T-cell (primary cell): Measurements from ENCODE around the gene DLD. TPM values are rescaled to one million over a fixed set of nuclear protein-coding genes. Genes with fewer than 3 reads are reported as not detected.
"Not testable (repeated sequence)": the region's sequence is repeated elsewhere in the genome, so short reads cannot be mapped to it uniquely, and the experiment has no call there.

Experiments
- ATAC-seq, 4 experiments: fragments of 200-7000 bp in 3 of 4; fragments of 150-1000 bp in 1 of 4; cut with Tn5 transposase; replicated peaks in 1 of 4; 1 replicate in 3 of 4; 2 replicates in 1 of 4; pipeline ENCODE4 v1.10.0; 2021; ENCODE audit warnings: moderate library complexity in 3 of 4, mild to moderate bottlenecking in 2 of 4, moderate number of reproducible peaks in 1 of 4
- CTCF ChIA-PET, 2 donors: fragments of 300-600 bp; sonication (Branson Sonifier 250); formaldehyde crosslinking; loops; one replicate each; lab custom pipeline; 2022; ENCODE audit warnings: antibody characterized with exemption in 2 of 2; lab: Charles Lee
- POLR2A ChIA-PET, 2 donors: fragments of 300-600 bp; sonication (Branson Sonifier 250); formaldehyde crosslinking; loops; one replicate each; lab custom pipeline; 2022; ENCODE audit warnings: antibody characterized with exemption in 2 of 2; lab: Charles Lee
- DNase-seq, 35 experiments: peaks; one replicate each; pipeline versions ENCODE4 v3.0.0 to v3.0.0-alpha.2; 2013 to 2023
- H3K27ac ChIP-seq: one replicate; pipeline ENCODE4 v1.5.1; 2013; ENCODE audit warnings: low read length
- H3K27me3 ChIP-seq, 2 experiments: replicated peaks in 1 of 2; 1 replicate in 1 of 2; 2 replicates in 1 of 2; pipeline versions ENCODE4 v1.6.1 to v1.7.0; 2013; ENCODE audit warnings: low read length in 1 of 2, mixed read lengths in 1 of 2; ENCODE audit not compliant: control insufficient read depth in 2 of 2, insufficient read depth in 2 of 2; ENCODE audit errors: extremely low read depth in 1 of 2
- H3K36me3 ChIP-seq, 2 donors: 1 replicate in 1 of 2; 2 replicates in 1 of 2; pipeline versions ENCODE4 v1.6.1 to v1.7.0; 2013; ENCODE audit warnings: low read length in 1 of 2; ENCODE audit not compliant: control insufficient read depth in 2 of 2, insufficient read depth in 1 of 2; ENCODE audit errors: extremely low read depth in 1 of 2
- H3K4me1 ChIP-seq, 2 experiments: 1 replicate in 1 of 2; 2 replicates in 1 of 2; pipeline versions ENCODE4 v1.6.1 to v1.7.0; 2013; ENCODE audit warnings: low read length in 2 of 2, mixed read lengths in 1 of 2; ENCODE audit not compliant: insufficient read depth in 2 of 2, control insufficient read depth in 1 of 2; ENCODE audit errors: extremely low read depth in 1 of 2
- H3K4me3 ChIP-seq, 2 donors: 1 replicate in 1 of 2; 2 replicates in 1 of 2; pipeline versions ENCODE4 v1.5.1 to v1.7.0; 2013; ENCODE audit warnings: mild to moderate bottlenecking in 2 of 2, low read length in 1 of 2, moderate library complexity in 1 of 2; ENCODE audit not compliant: control insufficient read depth in 1 of 2; ENCODE audit errors: extremely low read depth in 1 of 2
- H3K9me3 ChIP-seq: 2 replicates; pipeline ENCODE4 v1.7.0; 2013
- H3K27ac Mint-ChIP-seq, 2 donors: one replicate each; pipeline ENCODE4 v1.8.0; 2020 to 2021; ENCODE audit warnings: mild to moderate bottlenecking in 2 of 2, mixed read lengths in 2 of 2
- H3K27me3 Mint-ChIP-seq, 2 donors: one replicate each; pipeline ENCODE4 v1.8.0; 2021 to 2022; ENCODE audit warnings: mixed read lengths in 2 of 2
- H3K36me3 Mint-ChIP-seq: one replicate; pipeline ENCODE4 v1.8.0; 2021; ENCODE audit warnings: mixed read lengths
- H3K4me1 Mint-ChIP-seq, 3 donors: one replicate each; pipeline ENCODE4 v1.8.0; 2020 to 2022; ENCODE audit warnings: mixed read lengths in 3 of 3, mild to moderate bottlenecking in 1 of 3
- H3K4me3 Mint-ChIP-seq, 3 donors: one replicate each; pipeline ENCODE4 v1.8.0; 2020 to 2022; ENCODE audit warnings: mild to moderate bottlenecking in 3 of 3, mixed read lengths in 3 of 3, moderate library complexity in 3 of 3
- H3K9me3 Mint-ChIP-seq, 3 donors: one replicate each; pipeline ENCODE4 v1.8.0; 2020 to 2022; ENCODE audit warnings: mixed read lengths in 3 of 3
- WGBS: methylation state at CpG from one replicate; pipeline ENCODE4 v1.1.5; 2013; ENCODE audit warnings: missing lambda C conversion rate; ENCODE audit not compliant: insufficient coverage; 5-methylcytosine and 5-hydroxymethylcytosine counted together
- total RNA-seq, 35 experiments: library from RNA in 6 of 35; stranded (reverse) in 6 of 35; fragments of 120-200 nt in 1 of 35; gene quantifications; one replicate each; pipeline versions ENCODE4 v1.2.1 to v1.2.4 and lab custom pipeline; 2013 to 2026

Gene DLD
- total RNA-seq, 5 donors from 2014 or later (not counting 1 experiment from before 2014, with no cell fraction given), result 32.3 to 63.6 (median 41.9) TPM

GRCh38 chr7:107921826-107922225 lies 30.8 kb downstream of the DLD start:
- no CpG with 5 or more reads among the region's 2 CpGs for WGBS
- H3K4me3 ChIP-seq, H3K27me3 ChIP-seq, DNase-seq, CTCF ChIA-PET, H3K9me3 Mint-ChIP-seq, H3K27me3 Mint-ChIP-seq, H3K9me3 ChIP-seq, ATAC-seq, H3K27ac ChIP-seq, H3K4me3 Mint-ChIP-seq: not testable (repeated sequence)
- POLR2A ChIA-PET, result interaction anchor here in 1 of 2 donors (0.6 kb wide), 2 partner anchors 14 to 16 kb away, joined by 3 read pairs; no protein-coding TSS in a partner anchor
- H3K36me3 Mint-ChIP-seq, result peaks cover 72% of the 10 kb centered on the region
- H3K27ac Mint-ChIP-seq, result peak overlapping the region in 1 of 2 donors; percentile 44
- Histone ChIP-seq H3K4me1 (peaks cover 5 to 33% of the 10 kb centered on the region in 2 experiments), H3K36me3 (peaks cover 4 to 41% of the 10 kb centered on the region in 2 donors)
- peaks cover 52 to 60% (median 56%) of the 10 kb centered on the region in 3 donors for H3K4me1 Mint-ChIP-seq

GRCh38 chr7:107922886-107923285 lies 31.9 kb downstream of the DLD start:
- no CpG with 5 or more reads among the region's 1 CpG for WGBS
- POLR2A ChIA-PET, result interaction anchor here in 1 of 2 donors (0.6 kb wide), 1 partner anchor 60 kb away, joined by 5 read pairs; no protein-coding TSS in a partner anchor
- DNase-seq, result no peak
- Mint-ChIP-seq H3K4me3 (no peak overlapping the region), H3K4me1 (peaks cover 52 to 60% (median 56%) of the 10 kb centered on the region in 3 donors), H3K27ac (peak overlapping the region; percentile 29 to 79), H3K9me3 (no peaks in the 10 kb centered on the region), H3K27me3 (no peaks in the 10 kb centered on the region), H3K36me3 (peaks cover 68% of the 10 kb centered on the region)
- H3K36me3 ChIP-seq, result peaks cover 3 to 31% of the 10 kb centered on the region in 2 donors
- H3K27me3 ChIP-seq, result no peaks in the 10 kb centered on the region
- H3K4me1 ChIP-seq, result peaks cover 5 to 33% of the 10 kb centered on the region in 2 experiments
- CTCF ChIA-PET, result no interaction called here
- no peak overlapping the region for H3K4me3 ChIP-seq
- H3K9me3 ChIP-seq, result no peaks in the 10 kb centered on the region
- no peak for ATAC-seq
- no peak overlapping the region for H3K27ac ChIP-seq

- DNase-seq (peak in 1 of 35 experiments; percentile 24), ATAC-seq (peak in 3 of 4 experiments; percentile 41 to 72 (median 53))
- WGBS, result 61% methylated on average over 2 of the region's 5 CpGs
- H3K27ac ChIP-seq, result no peak overlapping the region
- Mint-ChIP-seq H3K9me3 (no peaks in the 10 kb centered on the region), H3K36me3 (peaks cover 60% of the 10 kb centered on the region), H3K4me1 (peaks cover 47 to 54% (median 52%) of the 10 kb centered on the region in 3 donors), H3K27me3 (no peaks in the 10 kb centered on the region), H3K4me3 (peak overlapping the region in 1 of 3 donors; percentile 57), H3K27ac (peak overlapping the region; percentile 48 to 78)
- H3K27me3 ChIP-seq, result no peaks in the 10 kb centered on the region
- ChIA-PET CTCF (interaction anchor here in 1 of 2 donors (0.6 kb wide), 1 partner anchor 1948 kb away, joined by 4 read pairs; no protein-coding TSS in a partner anchor), POLR2A (interaction anchor here in 1 of 2 donors (0.7 kb wide), 1 partner anchor 24 kb away, joined by 3 read pairs; no protein-coding TSS in a partner anchor)
- peaks cover 5 to 33% of the 10 kb centered on the region in 2 experiments for H3K4me1 ChIP-seq
- no peaks in the 10 kb centered on the region for H3K9me3 ChIP-seq
- H3K4me3 ChIP-seq, result no peak overlapping the region
- peaks cover 0 to 12% of the 10 kb centered on the region in 2 donors for H3K36me3 ChIP-seq
These were observed 34.0 kb downstream of the DLD start for GRCh38 chr7:107924841-107925504.

- Mint-ChIP-seq H3K4me1 (peaks cover 41 to 44% (median 43%) of the 10 kb centered on the region in 3 donors), H3K9me3 (no peaks in the 10 kb centered on the region), H3K27ac (no peak overlapping the region), H3K27me3 (no peaks in the 10 kb centered on the region), H3K4me3 (no peak overlapping the region), H3K36me3 (peaks cover 48% of the 10 kb centered on the region)
- H3K27ac ChIP-seq, result no peak overlapping the region
- DNase-seq (no peak), ATAC-seq (no peak)
- CTCF ChIA-PET, result interaction anchor here in 1 of 2 donors (0.8 kb wide), 1 partner anchor 60 kb away, joined by 5 read pairs; no protein-coding TSS in a partner anchor
- H3K4me1 ChIP-seq, result peaks cover 5 to 30% of the 10 kb centered on the region in 2 experiments
- no peaks in the 10 kb centered on the region for H3K9me3 ChIP-seq
- no CpG with 5 or more reads among the region's 1 CpG for WGBS
- H3K4me3 ChIP-seq, result no peak overlapping the region
- POLR2A ChIA-PET, result interaction anchor here in 1 of 2 donors (0.7 kb wide), 1 partner anchor 1333 kb away, joined by 3 read pairs; no protein-coding TSS in a partner anchor
- H3K27me3 ChIP-seq, result no peaks in the 10 kb centered on the region
- H3K36me3 ChIP-seq, result peaks cover 0 to 6% of the 10 kb centered on the region in 2 donors
These were observed 35.5 kb downstream of the DLD start for GRCh38 chr7:107926481-107926880.

- ATAC-seq (no peak), DNase-seq (no peak)
- no peaks in the 10 kb centered on the region for H3K27me3 ChIP-seq
- H3K4me3 Mint-ChIP-seq, result no peak overlapping the region
- peaks cover 0 to 2% of the 10 kb centered on the region in 2 experiments for H3K4me1 ChIP-seq
- peaks cover 20% of the 10 kb centered on the region for H3K36me3 Mint-ChIP-seq
- no peak overlapping the region for H3K27ac ChIP-seq
- H3K9me3 Mint-ChIP-seq, result no peaks in the 10 kb centered on the region
- H3K9me3 ChIP-seq, result no peaks in the 10 kb centered on the region
- ChIA-PET CTCF (no interaction called here), POLR2A (no interaction called here)
- no peak overlapping the region for H3K27ac Mint-ChIP-seq
- no peaks in the 10 kb centered on the region for H3K27me3 Mint-ChIP-seq
- H3K4me1 Mint-ChIP-seq, result peaks cover 11 to 17% (median 13%) of the 10 kb centered on the region in 3 donors
- WGBS, result 78% methylated on average over 1 of the region's 5 CpGs
- no peak overlapping the region for H3K4me3 ChIP-seq
- peaks cover 0 to 5% of the 10 kb centered on the region in 2 donors for H3K36me3 ChIP-seq
These were observed 40.9 kb downstream of the DLD start for GRCh38 chr7:107931740-107932515.

GRCh38 chr7:107932805-107933204 lies 41.8 kb downstream of the DLD start:
- Histone ChIP-seq H3K4me1 (peaks cover 0 to 2% of the 10 kb centered on the region in 2 experiments), H3K27me3 (no peaks in the 10 kb centered on the region), H3K27ac (no peak overlapping the region), H3K36me3 (peaks cover 0 to 5% of the 10 kb centered on the region in 2 donors), H3K4me3 (no peak overlapping the region), H3K9me3 (no peaks in the 10 kb centered on the region)
- ChIA-PET CTCF (no interaction called here), POLR2A (interaction anchor here in 1 of 2 donors (0.5 to 0.6 kb wide), 2 partner anchors 49 to 553 kb away, joined by 4 to 7 read pairs; no protein-coding TSS in a partner anchor)
- no CpG with 5 or more reads among the region's 2 CpGs for WGBS
- DNase-seq (no peak), ATAC-seq (no peak)
- Mint-ChIP-seq H3K36me3 (peaks cover 16% of the 10 kb centered on the region), H3K4me1 (peaks cover 11 to 17% (median 13%) of the 10 kb centered on the region in 3 donors), H3K9me3 (no peaks in the 10 kb centered on the region), H3K27ac (no peak overlapping the region), H3K27me3 (no peaks in the 10 kb centered on the region), H3K4me3 (no peak overlapping the region)
